Activated CD4-positive, alpha-beta T cell treated with anti-CD3 and anti-CD28 coated beads, Interleukin-2, amount 50 U/mL, for 1 hour (primary cell): Measurements from ENCODE around the gene KDM8.
"Not testable (repeated sequence)": the region's sequence is repeated elsewhere in the genome, so short reads cannot be mapped to it uniquely, and the experiment has no call there.

Experiments
- DNase-seq: peaks from one replicate; pipeline ENCODE4 v3.0.0-alpha.2; 2020

Gene KDM8

DNA sequence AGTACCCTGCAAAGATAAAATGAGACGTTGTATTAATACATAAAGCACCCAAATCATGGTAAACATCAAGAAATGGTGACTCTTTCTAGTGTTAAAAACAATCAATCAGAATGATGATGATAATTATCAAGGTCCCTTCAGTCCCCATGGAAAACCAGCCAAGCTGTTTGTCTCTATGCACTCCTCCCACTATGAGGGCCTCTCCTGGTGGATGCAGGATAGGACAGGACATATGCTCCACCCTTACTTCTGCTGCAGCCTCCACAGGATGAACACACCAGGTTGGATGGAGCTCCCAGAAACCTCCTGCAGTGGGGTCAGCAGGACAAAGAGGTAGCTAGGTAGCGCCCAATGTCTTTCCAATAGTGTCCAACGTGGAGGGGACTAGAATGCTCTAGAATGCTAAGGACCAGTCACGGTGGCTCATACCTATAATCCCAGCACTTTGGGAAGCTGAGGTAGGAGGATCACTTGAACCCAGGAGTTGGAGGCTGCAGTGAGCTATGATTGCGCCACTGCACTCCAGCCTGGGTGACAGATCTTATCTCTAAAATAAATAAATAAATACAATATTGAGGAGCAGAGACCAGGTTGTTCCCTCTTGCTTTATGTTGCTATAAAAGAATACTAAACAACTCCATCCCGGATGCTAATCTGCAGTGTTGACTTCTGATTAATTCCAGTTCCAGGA lies 9.9 kb upstream of the KDM8 start:
- DNase-seq: no peak

DNA sequence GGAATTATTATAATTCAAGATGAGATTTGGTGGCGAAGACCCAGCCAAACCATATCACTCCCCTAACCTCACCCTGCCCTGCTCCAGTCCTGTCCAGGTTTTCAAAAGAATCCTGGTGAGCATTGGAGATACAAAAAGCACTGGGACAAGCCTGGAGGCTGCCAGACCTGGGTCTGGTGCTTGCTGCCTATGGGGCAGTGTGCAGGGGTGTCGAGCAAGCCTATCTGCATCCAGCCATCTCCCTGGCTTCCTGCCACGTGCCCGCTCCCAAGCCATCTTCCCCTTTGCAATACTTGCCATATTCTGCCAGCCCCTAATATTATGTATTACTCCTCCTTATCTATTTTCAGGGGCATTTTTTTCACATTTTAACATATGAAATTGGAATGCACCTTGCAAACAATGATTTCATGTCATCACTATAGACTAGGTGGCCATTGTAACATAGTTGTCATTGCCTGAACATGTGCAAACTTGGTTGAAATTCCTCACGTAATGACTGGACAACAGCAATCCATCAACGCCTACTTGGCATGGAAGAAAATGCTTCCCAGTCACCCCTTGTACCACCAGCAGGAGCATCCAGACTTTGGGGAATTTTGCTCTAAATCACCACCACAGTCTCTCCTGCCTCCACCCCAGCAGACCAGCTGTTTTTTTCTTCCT lies 8.1 kb upstream of the KDM8 start:
- DNase-seq: no peak

DNA sequence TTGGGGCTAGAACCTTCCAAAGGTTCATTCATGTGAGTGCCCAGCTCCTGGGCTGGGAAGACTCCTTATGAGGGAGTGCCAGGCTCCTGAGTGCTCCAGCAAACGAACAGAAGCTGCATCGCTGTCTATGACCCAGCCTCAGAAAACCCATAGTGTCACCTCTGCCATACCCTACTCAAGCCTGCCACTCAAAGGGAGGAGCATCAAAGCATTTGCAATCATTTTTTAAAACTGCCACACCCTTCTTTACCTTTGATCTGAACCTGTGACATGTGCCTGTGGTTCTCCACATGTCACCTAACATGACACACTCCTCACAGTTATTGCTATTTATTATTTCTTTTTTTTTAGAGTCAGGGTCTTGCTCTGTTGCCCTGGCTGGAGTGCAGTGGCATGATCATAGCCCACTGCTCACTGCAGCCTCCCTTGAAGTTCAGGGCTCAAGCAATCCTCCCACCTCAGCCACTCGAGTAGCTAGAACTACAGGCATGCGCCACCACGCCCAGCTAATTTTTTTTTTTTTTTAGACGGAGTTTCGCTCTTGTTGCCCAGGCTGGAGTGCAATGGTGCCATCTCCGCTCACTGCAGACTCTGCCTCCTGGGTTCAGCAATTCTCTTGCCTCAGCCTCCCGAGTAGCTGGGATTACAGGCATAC lies 7.3 kb upstream of the KDM8 start:
- DNase-seq: peak; percentile 51

DNA sequence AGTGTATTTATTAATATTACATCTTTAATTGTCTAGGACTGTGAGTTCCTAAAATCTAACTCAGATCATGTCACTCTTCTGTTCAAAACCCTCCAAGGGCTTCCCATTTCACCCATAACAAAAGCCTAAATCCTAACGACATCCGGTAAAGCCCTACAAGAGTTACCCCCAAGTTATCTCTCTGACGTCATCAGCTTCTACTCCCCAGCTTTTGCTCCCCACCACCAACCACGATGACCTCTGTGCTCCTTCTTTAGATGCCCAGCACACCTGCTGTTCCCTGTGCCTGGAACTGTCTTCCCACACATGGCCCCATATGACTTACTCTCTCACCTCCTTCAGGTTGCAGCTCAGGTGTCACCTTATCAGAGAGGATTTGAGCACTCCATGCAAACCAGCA lies 6.3 kb upstream of the KDM8 start:
- DNase-seq: no peak

DNA sequence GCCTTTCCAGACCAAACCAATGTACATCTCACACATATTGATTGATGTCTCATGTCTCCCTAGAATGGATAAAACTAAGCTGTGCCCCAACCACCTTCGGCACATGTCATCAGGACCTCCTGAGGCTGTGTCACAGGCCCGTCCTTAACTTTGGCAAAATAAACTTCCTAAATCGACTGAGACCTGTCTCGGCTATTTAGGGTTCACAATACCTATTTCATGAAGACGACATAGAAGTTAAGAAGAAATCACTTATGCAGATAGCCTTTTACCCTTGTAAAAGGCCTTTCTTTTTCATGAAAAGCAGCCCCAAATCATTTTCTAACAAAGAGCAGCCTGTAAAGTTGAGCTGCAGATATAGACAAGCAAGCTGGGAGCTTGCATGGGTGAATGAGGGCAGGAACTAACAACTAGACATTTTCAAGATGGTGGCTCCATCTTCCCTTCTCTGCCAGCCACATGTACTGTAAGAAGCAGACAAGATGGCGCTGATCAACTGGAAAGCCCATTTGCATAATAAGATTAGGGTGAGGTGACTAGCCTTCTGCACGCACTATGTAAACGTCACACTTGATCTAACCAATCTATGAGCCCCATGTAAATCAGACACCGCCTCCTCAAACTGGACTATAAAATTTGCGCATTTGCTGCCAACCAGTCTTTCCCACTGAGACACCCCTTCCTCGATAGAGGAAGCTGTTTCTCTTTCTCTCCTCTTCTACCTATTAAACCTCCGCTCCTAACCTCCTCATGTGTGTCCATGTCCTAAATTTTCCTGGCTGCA lies 4.7 kb upstream of the KDM8 start:
- no peak for DNase-seq

DNA sequence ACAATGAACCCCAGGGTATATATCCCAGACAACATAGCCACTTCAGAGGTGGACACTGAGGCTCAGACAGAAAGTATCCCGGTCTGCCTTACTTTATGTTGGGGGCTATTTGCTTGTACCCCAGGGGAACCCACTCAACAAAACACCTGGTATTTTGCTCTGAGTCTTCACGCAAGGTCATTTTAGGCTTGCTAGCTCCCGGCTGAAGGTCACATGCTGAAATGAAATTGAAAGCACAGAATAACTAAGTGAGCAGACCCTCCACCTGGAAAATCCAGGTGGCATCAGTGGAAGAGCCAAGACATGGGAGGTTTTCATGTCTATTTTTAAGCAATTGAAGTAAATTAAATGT lies 4.1 kb upstream of the KDM8 start:
- no peak for DNase-seq

DNA sequence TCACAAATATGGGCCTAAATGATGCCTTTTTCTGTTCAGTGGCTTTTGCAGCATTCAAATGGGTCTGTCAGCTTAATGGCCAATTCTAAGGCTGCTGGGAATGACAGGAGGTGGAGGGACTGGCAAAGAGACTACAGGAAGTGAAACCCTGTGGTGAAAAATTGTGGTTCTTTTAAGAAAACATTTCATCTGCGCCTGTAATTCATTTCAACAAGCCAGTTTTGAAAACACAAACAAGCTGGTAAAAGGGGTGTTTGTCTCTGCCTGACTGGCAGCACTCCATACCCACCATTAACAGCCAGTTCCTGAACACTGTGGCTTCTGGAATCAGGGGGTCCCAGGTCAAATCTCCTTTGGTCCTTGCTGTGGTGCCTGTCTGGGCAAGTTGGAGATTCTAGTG lies 3.6 kb upstream of the KDM8 start:
- DNase-seq: no peak

DNA sequence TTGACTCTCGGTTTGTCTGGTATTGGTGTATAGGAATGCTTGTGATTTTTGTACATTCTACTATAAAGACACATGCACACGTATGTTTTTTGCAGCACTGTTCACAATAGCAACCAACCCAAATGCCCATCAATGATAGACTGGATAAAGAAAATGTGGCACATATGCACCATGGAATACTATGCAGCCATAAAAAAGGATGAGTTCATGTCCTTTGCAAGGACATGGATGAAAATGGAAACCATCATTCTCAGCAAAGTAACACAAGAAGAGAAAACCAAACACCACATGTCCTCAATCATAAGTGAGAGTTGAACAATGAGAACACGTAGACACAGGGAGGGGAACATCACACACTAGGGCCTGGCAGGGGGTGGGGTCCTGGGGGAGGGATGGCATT lies 2.4 kb upstream of the KDM8 start:
- not testable (repeated sequence) for DNase-seq

DNA sequence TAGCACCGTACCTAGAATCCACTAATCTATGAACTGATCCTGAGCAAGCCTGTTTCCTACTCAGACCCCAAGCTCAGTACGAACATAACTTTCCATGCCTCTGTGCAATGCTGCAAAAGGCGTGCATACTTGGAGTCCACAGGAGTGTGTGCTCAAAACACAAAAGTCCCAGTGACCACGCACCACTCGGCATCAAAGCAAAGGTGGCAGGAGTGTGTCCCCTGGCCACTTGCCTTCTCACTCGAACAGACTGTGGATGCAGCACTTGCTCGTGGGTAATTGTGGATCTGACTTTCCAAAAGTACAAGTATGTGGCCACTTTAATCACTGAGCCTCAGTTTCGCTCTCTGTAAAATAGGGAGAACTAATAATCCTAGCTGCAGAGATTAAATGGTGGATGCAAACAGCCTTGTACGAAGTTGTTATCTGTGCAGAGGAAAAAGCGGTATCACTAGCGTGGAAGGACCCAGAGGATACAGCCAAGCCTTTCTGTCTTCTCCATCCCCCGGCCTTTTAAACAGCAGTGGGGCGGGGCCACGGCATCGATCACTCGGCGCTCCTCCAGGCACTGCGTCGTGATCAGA lies 311 bp upstream of the KDM8 start:
- peak; percentile 87 for DNase-seq

DNA sequence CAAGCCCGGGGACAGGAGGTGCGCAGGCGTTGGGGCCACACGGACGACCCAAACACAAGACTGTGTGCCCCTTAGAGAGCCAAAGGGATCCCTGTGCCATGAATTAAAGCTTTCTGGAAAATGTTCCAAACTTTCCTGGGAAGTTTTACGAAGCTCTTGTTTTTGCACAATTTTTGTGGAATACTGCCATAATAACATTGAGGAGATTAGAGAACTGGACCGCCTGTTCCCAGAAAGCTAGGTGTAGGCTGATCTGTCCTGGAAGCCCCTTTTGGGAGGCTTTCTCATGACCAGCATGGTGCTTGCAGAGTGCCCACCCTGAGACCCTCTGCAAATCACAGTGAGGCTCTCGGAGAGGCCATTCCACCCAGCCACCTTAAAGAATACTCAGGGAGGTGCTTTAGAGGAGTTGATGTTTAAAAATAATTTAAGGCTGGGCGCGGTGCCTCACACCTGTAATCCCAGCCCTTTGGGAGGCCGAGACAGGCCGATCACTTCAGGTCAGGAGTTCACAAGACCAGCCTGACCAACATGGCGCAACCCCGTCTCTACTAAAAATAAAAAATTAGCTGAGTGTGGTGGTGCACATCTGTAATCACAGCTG lies 1.1 kb downstream of the KDM8 start:
- no peak for DNase-seq

DNA sequence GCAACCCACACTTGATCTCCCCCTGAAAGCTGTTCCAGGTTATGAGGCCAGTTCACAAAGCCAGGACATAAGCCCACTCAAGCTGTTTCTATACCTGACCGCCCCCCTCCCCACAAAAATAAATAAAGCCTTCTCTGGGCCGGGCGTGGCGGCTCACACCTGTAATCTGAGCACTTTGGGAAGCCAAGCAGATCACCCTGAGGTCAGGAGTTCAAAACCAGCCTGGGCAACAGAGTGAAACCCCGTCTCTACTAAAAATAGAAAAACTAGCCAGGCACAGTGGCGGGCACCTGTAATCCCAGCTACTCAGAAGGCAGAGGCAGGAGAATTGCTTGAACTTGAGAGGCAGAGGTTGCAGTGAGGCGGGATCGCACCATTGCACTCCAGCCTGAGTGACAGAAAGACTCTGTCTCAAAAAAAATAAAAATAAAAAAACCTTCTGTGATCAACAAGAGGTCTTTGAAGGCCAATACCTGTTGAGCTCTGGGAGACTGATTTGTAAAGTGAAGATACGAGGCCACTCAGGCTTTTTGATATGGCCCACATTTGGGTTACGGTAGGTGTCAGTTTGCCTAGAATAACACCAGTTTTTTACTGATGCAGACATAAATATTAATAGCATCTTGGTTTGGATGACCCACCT lies 2.2 kb downstream of the KDM8 start:
- DNase-seq: no peak

DNA sequence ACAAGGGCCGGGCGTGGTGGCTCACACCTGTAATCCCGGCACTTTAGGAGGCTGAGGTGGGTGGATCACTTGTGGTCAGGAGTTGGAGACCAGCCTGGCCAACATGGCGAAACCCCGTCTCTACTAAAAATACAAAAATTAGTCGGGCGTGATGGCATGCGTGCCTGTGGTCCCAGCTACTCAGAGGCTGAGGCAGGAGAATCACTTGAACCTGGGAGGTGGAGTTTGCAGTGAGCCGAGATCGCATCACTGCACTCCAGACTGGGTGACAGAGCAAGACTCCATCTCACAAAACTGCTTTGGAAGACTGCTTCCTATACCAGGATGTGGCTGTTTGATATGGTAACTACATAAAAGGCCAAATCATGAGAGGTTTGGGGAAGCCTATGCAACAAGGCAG lies 3.8 kb downstream of the KDM8 start:
- not testable (repeated sequence) for DNase-seq

DNA sequence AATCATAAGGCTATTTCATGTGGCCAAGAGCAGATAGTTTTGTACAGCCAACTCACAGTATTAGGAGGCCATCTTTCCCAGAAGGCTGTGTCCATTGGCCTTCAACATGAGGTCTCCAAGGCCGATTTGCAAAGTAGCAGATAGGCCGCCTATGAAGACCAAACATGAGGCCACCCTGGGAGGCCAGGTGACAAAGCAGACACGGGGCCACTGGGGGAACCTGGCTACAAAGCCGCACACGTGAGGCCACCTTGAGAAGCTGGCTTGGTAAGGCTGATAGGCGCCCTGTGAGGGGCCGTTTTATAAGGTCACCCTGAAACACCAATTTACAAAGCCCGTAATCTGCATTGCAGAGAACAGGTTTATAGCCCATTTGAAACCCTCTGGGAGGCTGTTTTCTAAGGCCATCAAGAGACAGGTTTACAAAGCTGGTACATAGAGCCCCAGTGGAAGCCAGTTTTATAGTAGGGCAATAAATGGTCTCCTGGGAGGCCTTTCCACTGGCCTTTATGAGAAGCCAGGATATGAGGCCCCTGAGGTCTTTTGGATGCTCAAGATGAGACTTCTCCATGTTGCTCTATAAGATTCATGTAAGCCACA lies 4.9 kb downstream of the KDM8 start:
- DNase-seq: no peak

DNA sequence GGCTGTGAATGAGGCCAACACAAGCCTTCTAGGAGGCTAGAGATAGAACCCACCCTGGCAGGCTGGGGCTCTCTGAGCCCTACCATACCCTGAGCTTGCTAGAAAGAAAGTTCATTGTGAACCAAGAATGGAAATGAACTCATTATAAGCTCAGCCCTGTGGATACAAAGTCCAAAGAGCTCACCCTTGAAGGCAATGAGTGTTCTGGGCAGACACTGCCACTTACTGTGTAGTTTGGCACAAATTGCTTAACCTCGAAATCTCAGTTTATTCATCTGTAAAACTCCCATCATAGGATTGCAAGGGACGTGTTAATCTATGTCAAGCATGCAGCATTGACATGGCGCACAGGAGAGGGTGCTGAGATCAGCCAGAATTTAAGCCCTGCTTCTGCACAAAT lies 5.5 kb downstream of the KDM8 start:
- DNase-seq: no peak

DNA sequence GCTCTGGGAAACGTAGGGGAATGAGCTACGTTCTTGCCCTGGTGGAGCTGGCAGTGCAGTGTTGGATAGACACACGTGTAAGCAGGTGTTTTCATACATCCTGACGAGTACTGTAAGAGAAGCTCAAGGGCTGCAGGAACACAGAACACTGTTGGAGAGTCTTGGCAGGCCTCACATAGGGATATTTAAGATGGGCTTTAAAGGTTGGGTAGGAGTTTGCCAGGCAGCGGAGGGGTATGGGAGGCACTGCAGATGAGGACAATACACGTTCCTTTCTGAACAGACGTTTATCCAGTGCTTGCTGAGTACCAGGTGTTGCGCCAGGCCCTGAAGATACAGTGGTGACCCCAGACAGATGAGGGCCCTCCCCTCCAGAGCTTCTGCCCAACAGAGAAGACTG lies 6.3 kb downstream of the KDM8 start:
- DNase-seq: no peak

DNA sequence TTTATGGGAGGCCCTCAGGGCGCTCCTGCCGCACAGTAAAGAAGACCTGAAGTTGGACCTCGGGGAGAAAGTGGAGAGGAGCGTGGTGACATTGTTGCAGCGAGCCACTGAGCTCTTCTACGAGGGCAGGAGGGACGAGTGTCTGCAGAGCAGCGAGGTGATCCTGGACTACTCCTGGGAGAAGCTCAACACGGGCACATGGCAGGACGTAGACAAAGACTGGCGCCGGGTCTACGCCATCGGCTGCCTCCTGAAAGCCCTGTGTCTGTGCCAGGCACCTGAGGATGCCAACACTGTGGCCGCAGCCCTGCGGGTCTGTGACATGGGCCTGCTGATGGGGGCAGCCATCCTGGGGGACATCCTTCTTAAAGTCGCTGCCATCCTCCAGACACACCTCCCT lies 6.8 kb downstream of the KDM8 start:
- no peak for DNase-seq

DNA sequence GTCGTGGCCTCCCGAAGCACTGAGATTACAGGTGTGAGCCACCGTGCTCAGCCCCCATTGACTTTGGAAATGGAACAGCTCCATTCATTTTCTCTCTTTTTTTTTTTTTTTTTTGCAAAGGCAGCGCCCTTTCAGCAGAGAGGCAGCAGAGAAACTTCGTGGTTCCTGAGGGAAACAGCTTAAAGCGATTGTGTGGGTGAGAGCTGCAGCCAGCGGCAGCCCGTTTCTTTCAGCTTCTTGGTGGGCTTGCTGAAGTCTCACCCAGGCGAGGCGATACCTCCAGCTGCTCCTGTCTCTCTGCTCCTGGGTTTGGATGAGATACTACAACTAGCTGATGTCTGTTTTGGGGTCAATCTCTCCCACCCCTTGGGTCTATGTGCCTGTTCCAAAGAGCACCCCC lies 7.7 kb downstream of the KDM8 start:
- DNase-seq: no peak

DNA sequence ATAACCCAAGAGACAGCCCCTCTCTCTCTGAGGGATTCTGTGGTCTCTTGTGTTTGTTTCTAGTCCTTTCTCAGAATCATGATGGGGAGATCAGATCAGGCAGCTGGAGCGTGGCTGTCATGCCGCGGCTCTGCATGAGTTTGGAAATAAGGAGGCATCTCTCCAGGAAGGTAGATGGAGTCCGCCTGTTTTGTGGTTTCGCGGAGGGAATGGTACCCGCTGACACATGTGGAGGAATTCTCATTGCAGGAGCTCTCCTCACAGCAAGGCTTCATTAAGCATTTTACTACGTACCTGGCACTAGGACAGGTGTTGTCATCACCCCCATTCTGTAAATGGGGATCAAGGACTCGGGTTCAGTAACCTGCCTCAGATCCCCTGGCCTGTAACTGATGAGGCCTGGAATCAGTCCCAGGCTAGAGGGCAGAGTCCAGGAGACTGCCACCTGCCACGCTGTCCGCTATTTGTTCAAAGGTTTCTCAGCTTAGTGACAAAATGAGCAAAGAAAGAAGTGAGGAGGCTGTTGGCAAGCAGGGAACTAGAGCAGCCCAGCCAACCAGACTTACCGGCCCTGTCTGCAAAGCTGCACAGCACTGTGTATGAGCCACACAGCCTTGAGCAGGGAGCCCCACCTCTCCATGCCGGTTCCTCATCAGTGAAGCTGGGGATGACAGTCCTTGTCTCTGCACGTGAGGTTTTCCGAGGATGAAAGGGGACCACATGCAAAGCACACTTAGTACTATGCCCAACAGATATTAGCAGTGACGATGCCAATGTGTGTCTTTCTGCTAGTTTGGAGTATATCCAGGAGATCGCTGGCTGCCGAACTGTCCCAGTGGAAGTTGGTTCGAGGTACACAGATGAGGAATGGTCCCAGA lies 11.0 kb downstream of the KDM8 start:
- DNase-seq: no peak

DNA sequence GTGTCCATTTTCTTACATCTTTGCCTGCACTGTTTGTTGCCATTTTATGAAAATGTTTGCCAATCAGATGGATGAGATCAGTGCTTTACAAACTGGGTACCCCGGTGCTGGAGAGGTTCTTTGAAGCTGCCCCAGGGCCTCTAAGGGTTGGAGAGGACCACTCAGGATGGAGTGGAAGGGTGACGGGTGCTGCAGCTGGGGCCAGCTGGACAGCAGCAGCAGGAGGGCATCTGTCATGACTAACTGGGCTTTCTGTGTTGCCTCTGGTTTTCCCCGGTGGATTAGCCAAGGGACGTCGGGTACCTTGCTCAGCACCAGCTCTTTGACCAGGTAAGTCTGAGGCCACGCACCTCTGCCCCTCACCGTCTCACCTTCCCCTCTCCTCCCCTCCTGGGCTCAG lies 12.3 kb downstream of the KDM8 start:
- no peak for DNase-seq

DNA sequence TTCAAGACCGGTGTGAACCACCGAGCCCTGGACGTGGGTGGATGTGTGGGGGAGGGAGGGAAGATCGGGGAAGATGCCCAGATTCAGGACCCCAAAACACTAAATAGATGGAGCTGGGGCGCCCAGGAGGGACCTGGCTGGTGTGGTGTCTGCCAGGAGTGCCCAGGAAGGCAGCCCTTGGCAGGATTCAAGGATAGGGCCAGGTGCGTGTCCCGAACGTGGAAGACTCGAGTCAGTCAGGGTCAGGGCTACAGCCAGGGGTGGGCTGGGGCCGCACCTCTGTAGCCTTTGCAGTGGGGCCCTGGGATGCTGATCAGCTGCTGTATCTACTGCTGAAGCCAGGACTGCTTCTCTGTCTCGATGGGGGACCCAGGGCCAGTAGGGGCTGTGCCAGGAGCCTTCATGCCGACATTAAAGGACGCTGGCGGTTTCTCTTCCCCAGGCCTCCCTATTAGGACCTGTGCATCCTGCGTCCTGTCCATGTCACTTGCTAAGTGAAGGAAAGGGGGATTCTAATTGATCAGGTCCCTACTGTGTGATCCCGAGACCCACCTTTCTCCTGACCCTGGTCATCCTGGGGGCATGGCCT lies 13.1 kb downstream of the KDM8 start:
- no peak for DNase-seq

DNA sequence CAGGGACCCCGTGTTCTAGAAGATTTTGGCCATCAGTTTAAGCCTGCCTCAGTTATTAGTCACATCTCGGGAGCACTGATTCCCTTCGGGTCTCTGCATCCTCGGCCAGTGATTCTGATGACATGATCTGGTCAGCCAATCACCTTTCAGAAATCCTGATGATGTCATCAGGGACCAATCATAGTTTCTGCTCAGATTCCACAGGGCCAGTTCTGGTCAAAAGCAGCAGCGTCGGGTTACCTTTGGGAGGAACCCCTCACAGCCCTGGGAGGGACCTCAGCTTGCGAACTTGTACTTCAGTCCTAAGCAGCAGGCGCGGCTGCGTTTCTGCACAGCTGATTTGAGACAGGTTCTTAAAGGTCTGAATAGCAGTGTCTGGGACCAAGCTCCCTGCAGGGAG lies 13.9 kb downstream of the KDM8 start:
- DNase-seq: no peak
